Superior temporal gyrus (tissue), 1 donor: ENCODE results near the gene GRK1.
"Not testable (repeated sequence)": the region's sequence is repeated elsewhere in the genome, so short reads cannot be mapped to it uniquely, and the experiment has no call there.

ENCODE experiments used
- DNase-seq: peaks from one replicate; pipeline ENCODE4 v3.0.0-alpha.2; 2016; ENCODE audit errors: extremely low spot score

Gene GRK1

DNA sequence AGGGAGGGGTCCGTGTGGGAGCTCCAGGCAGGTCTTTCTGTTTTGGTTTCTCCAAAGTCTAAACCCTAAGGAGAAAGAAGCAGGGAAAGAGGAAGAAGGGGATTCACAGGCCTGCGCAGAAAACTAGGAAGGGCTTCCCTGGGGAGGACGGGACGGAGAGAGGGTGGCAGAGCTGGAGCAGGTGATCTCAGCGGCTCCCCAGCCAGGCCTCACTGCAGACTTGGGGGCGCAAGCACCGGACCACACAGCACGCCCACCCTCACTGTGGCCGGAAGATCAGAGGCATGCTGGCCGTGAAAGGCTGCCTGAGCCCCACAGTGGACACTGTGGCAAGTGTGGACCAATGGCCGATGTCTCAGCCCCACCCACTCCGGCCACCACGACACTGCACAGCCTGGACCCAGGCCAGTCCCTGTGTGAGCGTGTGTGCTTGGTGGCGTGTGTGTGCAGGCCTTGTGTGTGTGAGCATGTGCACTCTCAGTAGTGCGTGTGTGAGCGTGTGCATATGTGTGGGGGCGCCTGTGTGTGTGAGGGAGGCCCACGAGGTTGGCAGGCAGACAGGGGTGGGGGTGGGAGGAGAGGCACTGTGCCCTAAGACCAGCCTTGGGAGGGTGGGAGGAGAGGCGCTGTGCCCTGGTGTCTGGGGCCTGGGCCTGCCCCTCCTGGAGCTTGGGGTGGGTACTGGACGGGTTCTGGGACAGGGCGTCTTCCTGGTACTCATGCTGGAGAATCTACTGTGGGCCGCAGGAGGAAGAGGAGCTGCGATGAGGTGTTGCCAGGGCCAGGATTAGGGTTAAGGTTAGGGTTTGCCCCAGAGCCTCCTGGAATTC, 76.6 kb downstream of the GRK1 start:
- DNase-seq = no peak

DNA sequence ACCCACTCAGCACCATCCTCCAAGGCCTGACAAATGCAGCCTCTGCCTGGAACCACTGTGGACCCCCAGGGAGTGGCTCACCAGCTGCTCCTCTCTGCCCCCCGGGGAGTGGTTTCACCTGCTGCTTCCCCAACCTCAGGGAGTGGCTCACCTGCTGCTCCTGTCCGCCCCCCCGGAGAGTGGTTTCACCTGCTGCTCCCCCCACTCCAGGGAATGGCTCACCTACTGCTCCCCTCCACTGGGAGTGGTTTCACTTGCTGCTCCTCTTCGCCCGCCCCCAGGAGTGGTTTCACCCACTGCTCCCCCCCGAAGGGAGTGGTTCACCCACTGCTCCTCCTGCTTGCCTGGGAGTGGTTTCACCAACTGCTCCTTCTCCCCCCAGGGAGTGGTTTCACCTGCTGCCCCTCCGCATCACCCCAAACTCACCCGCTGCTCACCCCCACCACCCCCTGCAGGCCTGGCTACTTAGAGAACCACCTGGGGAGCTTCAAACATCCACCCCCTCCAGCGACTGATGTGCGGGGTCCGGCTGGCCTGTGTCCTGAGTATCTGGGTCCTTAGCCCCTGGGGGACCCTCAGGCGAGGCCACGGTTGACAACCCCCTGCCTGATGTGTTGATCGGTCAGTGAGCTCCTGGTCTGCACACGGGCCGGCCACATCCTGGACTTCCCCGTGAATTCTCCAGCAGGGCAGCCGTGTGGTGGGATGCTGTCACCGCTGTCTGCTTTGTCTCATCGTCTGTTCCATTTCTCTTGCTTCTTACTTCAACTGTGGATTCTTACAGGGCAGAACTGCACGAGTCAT, 77.4 kb downstream of the GRK1 start:
- no peak for DNase-seq

DNA sequence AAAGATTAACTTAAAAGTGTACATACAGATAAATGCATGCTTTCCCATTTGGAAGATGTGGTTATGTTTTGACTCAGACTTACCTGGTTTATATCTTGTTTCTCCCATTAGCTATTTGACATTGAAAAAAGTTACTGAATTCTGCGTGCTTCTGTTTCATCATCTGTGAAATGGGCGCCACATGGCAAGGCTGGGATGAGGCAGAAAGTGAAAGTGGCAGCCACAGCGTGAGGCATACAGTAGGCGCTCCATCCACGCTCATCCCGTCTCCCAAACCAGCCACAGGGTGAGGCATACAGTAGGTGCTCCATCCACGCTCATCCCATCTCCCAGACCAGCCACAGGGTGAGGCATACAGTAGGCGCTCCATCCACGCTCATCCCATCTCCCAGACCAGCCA, 78.0 kb downstream of the GRK1 start:
- no peak for DNase-seq

DNA sequence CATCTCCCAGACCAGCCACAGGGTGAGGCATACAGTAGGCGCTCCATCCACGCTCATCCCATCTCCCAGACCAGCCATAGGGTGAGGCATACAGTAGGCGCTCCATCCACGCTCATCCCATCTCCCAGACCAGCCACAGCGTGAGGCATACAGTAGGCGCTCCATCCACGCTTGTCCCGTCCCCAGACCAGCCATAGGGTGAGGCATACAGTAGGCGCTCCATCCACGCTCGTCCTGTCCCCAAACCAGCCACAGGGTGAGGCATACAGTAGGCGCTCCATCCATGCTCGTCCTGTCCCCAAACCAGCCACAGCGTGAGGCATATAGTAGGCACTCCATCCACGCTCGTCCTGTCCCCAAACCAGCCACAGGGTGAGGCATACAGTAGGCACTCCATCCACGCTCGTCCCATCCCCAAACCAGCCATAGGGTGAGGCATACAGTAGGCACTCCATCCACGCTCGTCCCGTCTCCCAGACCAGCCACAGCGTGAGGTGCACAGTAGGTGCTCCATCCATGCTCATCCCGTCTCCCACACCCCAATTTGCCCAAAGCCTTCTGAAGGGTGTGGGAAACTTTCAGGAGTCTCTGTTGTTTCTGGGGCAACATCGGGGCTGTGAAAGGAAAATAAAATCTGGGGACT, 78.6 kb downstream of the GRK1 start:
- DNase-seq = not testable (repeated sequence)

DNA sequence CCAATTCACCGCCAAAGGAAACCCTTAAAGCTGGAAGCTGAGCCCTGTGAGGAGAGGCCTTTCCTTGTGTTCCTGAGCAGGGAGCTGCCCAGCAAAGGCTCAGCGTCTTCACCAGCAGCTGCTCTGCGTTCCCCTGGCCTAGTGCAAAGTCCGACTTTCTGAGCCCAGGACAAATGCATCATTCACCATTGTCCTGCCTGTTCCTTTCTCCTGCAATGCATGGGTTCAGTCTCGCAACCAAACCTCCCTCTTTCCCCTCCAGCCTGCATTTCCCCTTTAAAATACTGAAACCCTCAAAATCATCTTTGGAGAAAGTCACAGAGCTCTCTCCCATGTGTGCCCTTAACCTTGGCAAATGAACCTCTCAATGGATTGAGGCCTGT, 79.1 kb downstream of the GRK1 start:
- DNase-seq = no peak

DNA sequence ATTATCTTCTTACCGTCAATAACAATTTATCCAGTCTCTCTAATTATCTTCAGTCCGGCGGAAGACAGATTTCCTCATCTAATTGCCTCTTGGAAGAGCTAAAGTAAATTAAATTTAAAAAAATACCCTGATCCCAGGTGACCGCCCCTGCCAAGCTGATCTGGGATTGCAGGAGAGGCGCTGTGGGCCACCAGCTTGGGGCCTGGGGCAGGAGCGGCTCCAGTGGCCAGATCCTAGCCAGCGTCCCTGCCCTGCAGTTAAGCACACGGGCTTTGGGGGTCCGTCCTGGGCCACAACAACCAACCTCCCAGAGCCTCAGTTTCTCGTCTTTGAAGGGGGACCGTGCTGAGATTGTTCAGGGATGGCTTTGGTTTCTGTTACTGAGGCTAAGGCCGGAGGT, 79.7 kb downstream of the GRK1 start:
- DNase-seq = no peak

DNA sequence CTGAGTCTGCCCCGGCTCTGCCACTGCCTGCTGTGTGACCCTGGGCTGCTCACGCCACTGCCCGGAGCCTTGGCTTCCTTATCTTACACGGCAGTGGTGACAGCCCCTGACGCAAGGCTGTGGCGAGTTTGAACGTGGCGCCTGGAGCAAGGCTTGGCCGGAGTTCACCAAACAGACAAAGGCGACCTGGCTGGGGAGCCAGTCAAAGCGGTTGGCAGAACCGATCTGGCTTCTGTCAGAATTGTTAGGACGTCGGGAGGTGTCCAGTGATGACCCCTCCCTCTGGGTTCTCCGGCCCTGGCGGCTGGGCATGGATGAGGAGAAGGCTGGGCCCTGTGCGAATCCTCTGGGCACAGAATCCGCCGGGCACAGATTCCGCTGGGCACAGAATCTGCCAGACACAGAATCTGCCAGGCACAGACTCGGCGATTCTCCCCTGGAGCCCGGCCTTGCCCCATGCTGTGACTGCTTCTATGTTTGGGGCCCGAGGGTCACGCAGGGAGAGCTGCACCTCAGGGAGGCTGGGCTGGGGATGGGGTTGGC, 80.3 kb downstream of the GRK1 start:
- DNase-seq = no peak

DNA sequence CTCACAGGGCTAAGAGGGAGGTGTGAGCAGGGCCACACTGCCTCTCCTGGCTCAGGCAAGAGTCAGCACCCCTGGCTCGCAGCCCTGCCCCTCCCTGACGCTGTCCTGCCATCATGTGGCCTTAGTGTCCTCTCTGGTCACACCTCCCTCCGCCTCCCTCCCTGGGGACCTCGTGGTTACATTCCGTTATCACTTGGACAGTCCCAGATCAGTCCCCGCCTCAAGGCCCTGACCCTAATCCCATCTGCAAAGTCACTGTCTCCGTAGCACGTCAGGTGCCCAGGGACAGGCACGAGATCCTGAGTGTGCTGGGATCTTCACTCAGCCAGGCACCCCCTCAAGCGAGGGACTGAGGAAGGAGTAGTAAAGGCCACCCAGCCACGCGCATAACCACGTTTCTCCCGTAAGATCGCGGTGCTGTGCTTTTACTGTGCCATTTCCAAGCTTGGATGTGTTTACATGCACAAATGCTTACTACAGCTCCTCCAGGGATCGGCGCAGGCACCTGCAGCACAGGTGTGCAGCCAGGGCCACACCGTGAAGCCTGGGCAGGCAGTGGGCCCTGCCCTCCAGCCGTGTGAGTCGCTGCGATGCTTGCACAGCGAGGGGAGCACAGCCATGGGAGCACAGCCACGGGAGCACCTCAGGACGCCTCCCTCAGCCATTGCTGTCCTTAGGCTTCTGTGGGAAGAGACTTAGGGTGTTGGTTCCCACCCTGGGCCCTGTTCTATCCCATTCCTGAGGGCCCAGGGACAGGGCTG, 81.3 kb downstream of the GRK1 start:
- no peak for DNase-seq

DNA sequence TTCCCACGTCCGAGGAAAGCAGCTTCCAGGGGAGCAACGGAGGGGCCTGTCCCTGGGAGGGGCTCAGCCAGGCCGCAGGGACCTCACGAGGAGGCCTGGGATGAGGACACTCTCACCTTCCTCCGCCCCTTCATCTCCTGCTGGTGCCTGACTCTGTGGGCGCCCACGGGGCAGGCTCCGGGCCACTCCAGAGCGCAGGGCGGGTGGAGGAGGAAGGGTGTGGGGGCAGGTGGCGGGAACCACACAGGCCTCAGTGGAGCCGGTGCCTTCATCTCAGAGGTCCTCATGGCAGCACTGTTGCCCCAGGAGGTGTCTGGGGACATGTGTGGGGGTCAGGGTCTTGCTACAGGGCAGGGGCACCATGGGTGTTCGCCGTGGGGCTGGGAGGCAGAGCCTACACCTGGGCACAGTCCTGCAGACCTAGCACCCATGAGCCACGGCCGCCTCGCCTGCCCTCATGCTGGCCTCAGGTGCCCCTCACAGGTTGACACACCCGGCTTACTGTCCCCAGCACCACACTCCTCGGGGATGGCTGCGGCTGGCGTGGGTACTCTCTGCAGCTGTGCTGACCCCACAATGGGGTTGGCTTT, 81.9 kb downstream of the GRK1 start:
- no peak for DNase-seq

DNA sequence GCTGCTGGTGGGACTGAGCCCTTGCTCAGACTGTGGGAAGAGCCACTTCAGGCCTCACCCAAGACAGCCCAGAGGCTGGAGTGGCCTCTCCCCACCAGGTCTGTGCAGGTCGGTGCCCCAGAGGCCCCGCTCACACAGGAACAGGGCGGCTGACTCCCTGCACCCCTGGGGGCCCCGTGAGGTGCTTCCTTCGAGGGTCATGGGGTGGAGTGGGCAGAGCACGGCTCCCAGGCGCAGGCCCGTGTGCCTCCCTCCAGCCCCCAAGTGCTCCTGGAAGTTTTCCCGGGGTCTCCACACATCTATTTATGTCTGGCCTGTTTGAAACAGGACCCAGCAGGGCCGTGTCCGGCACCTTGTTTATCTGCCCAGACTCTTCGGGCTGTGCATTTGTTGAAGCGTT, 82.5 kb downstream of the GRK1 start:
- no peak for DNase-seq

DNA sequence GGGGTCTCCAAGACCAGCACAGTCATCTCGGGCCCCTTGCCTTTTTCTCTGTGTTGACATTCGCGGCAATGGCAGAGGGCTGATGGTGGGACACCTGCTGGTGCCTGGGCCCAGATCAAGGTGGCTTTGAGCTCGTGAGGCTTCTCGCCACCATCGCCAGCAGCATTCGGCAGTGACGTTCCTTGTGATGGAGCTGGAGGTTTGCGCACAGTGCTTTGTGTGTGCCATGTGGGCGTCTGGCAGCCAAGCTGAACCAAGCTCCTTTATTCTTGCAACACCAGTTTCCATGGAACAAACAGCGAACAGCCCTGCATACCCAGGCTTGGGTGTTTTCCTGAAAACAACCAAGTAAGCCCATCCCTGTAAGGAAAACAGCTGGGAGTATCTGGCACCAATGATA, 82.9 kb downstream of the GRK1 start:
- peak; percentile 38 for DNase-seq

DNA sequence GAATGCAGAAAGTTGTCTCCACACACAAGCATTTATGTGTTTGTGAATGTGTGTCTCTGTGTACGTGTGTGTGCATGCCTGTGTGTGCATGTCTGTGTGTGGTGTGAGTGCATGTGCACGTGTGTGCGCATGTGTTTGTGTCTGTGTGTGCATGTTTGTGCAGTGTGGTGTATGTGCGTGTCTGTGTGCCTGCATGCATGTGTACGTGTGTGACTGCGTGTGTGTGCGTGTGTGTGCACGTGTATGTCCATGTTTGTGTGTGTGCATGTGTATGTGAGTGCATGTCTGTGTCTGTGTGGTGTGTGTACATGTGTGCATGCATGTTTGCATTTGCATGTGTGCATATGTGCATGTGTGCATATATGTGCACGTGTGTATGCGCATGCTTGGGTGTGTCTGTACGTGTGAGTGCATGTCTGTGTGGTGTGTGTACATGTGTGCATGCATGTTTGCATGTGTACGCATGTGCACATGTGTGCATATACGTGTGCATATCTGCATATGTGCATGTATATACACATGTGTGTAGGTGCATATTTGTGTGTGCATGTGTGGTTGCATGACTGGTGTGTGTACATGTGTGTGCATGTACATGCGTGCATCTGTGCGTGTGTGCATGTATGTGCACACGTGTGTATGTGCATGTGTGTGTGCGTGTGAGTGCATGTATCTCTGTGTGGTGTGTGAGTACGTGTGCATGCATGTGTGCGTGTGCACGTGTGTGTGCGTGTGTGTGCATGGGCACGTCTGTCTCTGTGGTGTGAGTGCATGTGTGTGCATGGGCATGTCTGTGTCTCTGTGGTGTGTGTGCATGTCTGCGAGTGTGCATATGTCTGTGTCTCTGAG, 83.8 kb downstream of the GRK1 start:
- no peak for DNase-seq

DNA sequence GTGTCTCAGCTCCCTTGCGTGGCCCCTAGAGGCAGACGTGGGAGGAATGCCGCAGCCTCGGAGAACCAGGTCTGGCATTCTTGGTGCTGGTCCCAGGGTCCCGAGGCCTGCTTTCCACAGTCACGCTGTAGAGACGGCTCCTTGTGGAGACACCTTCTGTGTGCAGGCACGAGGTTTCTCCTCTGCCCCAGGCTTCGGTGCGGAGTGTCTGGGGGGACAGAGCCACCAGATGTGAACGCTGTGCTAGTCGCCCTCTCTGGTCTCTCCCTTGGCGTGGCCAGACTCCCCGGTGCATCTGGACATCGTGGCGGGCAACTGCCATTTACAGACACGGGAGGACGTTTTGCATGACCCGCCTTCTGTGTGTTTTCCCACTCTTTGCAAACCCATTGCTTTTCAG, 84.5 kb downstream of the GRK1 start:
- no peak for DNase-seq

DNA sequence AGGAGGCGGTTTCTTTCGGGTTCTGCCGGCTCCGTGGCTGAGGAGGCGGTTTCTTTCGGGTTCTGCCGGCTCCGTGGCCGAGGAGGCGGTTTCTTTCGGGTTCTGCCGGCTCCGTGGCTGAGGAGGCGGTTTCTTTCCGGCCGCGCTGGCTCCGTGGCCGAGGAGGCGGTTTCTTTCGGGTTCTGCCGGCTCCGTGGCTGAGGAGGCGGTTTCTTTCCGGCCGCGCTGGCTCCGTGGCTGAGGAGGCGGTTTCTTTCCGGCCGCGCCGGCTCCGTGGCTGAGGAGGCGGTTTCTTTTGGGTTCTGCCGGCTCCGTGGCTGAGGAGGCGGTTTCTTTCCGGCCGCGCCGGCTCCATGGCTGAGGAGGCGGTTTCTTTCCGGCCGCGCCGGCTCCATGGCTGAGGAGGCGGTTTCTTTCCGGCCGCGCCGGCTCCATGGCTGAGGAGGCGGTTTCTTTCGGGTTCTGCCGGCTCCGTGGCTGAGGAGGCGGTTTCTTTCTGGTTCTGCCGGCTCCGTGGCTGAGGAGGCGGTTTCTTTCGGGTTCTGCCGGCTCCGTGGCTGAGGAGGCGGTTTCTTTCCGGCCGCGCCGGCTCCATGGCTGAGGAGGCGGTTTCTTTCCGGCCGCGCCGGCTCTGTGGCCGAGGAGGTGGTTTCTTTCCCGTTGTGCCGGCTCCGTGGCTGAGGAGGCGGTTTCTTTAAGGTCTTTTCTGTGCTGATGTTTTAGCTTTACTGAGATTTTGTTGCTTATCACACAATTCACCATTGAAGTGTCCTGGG, 85.4 kb downstream of the GRK1 start:
- not testable (repeated sequence) for DNase-seq

DNA sequence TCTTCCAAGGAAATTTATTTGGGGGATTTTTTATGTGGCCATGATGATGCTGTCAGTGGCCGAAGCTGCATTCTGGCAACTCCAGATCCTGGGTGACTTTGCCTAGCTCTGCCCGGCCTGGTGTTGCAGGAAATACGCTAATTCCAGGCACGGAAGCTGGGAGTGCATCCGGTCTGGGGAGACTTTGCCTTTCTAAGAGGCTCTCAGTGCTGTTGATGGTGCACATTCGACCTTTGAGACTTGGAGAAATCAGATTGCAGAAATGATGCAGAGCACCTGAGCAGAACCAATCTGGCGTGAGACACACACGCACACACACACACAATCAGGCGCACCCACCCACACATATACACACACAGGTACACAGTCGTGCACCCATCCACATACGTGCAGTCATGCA, 86.2 kb downstream of the GRK1 start:
- DNase-seq = no peak

DNA sequence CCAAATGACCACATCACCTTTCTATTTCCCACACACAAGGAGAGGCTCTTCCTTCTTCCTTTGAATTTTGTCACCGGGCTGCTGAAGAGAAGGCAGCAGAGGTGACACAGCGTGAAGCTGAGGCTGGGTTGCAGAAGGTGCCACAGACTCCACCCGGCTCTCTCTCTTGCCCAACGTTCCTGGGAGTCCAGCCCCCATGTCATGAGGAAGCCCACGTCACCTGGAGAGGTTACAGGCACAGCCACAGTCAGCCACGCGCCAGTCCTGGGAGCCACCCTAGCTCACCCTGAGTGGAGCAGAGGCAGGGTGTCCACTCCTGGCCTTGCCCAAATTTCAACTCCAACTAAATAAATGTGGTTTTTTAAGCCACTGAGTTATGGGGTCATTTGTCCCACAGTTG, 87.2 kb downstream of the GRK1 start:
- no peak for DNase-seq

DNA sequence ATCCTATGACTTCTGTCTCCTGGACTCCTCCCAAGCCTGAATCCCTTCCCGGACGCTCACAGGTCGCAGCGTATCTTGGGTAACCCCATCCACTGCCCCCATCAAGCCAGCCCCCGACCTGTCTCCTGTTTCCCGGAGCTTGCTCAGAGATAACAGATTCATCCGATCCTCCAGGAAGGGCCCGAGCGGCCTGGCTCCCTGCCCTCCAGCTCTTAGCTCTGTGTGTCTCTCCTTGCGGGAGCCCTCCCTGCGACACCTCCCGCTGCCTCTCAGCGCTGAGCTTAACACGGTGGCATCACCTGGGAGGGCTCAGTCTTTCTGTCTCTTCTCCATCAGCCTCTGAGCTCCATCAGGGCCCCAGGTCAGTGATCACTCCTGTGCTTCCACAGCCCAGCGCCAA, 87.7 kb downstream of the GRK1 start:
- DNase-seq = no peak

DNA sequence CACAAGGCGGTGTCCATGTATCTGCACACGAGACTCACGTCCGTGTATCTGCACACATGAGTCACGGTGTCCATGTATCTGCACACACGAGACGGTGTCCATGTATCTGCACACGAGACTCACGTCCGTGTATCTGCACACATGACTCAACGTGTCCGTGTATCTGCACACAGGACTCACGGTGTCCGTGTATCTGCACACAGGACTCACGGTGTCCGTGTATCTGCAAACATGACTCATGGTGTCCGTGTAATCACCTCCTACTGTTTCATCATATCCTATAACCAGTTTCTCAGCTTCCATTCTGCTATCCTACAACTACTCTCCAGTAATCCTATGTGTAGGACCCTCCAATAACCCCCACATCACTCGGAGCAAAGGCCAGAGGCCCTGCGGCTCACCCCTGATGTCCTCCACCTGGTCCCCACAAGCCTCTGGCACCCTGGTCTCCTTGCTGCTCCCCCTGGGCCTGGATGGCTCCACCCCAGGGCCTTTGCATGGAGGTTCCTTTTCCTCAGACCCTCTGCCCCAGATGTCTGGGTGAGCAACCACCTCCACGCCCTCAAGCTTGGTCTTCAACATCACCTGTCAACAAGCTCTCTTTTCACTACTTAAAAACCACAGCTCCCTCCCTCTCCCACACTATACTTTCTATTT, 89.5 kb downstream of the GRK1 start:
- no peak for DNase-seq
